ENCODE data around the gene BAG5.

Gene BAG5

DNA sequence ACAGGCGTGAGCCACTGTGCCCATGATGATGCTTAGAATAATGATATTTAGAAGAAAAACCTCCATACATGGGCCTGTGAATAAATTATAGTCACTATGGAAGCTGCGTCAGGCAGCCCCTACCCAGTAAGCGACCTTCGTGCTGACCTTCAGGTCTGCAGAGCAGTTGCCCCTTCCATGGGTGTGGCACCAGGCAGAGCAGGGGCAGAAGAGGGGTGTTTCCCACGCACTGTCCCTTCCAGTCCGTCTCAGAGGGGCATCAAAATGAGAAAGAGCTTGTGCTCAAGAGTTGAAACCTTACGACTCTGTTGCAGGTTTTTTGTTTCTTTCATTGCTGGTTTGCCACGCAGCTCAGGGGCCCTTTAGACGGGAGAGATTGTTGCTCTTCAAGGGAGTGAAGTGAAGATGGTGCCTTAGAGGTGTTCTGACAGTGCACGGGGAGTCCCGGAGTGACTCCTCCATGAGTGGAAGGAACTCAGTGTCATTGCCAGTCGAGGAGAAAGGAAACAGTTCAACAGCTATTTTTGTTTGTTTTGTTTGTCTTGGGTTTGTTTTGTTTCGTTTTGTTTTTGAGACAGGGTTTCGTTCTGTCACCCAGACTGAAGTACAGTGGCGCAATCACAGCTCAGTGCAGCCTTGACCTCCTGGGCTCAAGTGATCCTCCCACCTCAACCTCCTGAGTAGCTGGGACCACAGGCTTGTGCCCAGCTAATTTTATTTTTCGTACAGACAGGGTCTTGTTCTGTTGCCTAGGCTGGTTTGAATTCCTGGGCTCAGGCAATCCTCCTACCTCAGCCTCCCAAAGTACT is 53.7 kb downstream of the BAG5 start:
- TF ChIP-seq, protein P1, sequence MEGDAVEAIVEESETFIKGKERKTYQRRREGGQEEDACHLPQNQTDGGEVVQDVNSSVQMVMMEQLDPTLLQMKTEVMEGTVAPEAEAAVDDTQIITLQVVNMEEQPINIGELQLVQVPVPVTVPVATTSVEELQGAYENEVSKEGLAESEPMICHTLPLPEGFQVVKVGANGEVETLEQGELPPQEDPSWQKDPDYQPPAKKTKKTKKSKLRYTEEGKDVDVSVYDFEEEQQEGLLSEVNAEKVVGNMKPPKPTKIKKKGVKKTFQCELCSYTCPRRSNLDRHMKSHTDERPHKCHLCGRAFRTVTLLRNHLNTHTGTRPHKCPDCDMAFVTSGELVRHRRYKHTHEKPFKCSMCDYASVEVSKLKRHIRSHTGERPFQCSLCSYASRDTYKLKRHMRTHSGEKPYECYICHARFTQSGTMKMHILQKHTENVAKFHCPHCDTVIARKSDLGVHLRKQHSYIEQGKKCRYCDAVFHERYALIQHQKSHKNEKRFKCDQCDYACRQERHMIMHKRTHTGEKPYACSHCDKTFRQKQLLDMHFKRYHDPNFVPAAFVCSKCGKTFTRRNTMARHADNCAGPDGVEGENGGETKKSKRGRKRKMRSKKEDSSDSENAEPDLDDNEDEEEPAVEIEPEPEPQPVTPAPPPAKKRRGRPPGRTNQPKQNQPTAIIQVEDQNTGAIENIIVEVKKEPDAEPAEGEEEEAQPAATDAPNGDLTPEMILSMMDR (IDR thresholded peaks at IDR 0.05; ENCODE audit: borderline replicate concordance, insufficient read depth, low read depth, low read length) = no peak
- no peak overlapping the region for H3K4me3 ChIP-seq (ENCODE audit: low read depth, low read length)

DNA sequence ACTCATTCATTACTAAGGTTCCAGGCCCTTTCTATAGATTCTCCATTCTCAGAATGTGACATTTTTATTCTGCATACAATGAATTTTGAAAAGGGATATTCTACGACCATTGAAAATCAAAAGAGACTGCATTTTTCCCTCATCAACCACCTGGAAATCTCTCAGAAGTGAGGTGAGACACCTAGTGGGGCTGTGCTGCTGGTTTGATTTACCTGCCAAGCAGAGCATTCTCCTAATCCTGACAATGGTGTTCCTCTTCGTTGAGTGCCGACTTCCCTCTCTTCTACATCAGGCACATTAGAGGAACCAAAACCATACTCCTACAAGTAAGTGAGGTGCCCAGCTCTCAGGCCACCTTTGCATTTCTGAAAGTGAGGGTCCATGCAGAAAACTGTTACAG is 54.7 kb downstream of the BAG5 start:
- TF ChIP-seq, protein P1 (IDR thresholded peaks at IDR 0.05; ENCODE audit: borderline replicate concordance, insufficient read depth, low read depth, low read length) = no peak
- H3K4me3 ChIP-seq (ENCODE audit: low read depth, low read length) = no peak overlapping the region
